ENCODE results near the gene KCNH8.

The KCNH8 gene

GRCh38 chr3:19543212-19543841 lies 395.0 kb downstream of the KCNH8 start:
- Histone ChIP-seq H3K9me3 (ENCODE audit: low read depth, low read length) (no peaks in the 10 kb centered on the region), H3K9ac (ENCODE audit: insufficient read length) (no peak overlapping the region), H3K4me3 (no peak overlapping the region), H3K27ac (no peak overlapping the region), H3K36me3 (ENCODE audit: insufficient read depth, low read length) (no peaks in the 10 kb centered on the region)
- no peak for TF ChIP-seq POLR2AphosphoS5 (IDR thresholded peaks at IDR 0.05; ENCODE audit: borderline replicate concordance, low read depth, low read length)
- TF ChIP-seq EZH2 (IDR thresholded peaks at IDR 0.05): no peak
- TF ChIP-seq FOXP2 (optimal IDR thresholded peaks at IDR 0.05; ENCODE audit: control extremely low read depth, extremely low read length, insufficient read depth): no peak
- no peak for DNase-seq (ENCODE audit: low read depth, low spot score)

GRCh38 chr3:19547665-19548464 lies 399.6 kb downstream of the KCNH8 start:
- Histone ChIP-seq H3K36me3 (ENCODE audit: insufficient read depth, low read length) (no peaks in the 10 kb centered on the region), H3K9me3 (ENCODE audit: low read depth, low read length) (no peaks in the 10 kb centered on the region), H3K9ac (ENCODE audit: insufficient read length) (no peak overlapping the region), H3K4me3 (no peak overlapping the region), H3K27ac (no peak overlapping the region)
- no peak for DNase-seq (ENCODE audit: low read depth, low spot score)
- no peak for TF ChIP-seq POLR2AphosphoS5 (IDR thresholded peaks at IDR 0.05; ENCODE audit: borderline replicate concordance, low read depth, low read length)
- no peak for TF ChIP-seq FOXP2 (optimal IDR thresholded peaks at IDR 0.05; ENCODE audit: control extremely low read depth, extremely low read length, insufficient read depth)
- no peak for TF ChIP-seq EZH2 (IDR thresholded peaks at IDR 0.05)

GRCh38 chr3:19559724-19560442 lies 411.6 kb downstream of the KCNH8 start:
- Histone ChIP-seq H3K9ac (ENCODE audit: insufficient read length) (no peak overlapping the region), H3K27ac (no peak overlapping the region), H3K9me3 (ENCODE audit: low read depth, low read length) (no peaks in the 10 kb centered on the region), H3K4me3 (no peak overlapping the region), H3K36me3 (ENCODE audit: insufficient read depth, low read length) (no peaks in the 10 kb centered on the region)
- no peak for DNase-seq (ENCODE audit: low read depth, low spot score)
- TF ChIP-seq FOXP2 (optimal IDR thresholded peaks at IDR 0.05; ENCODE audit: control extremely low read depth, extremely low read length, insufficient read depth): no peak
- no peak for TF ChIP-seq POLR2AphosphoS5 (IDR thresholded peaks at IDR 0.05; ENCODE audit: borderline replicate concordance, low read depth, low read length)

GRCh38 chr3:19573644-19574043 lies 425.3 kb downstream of the KCNH8 start:
- TF ChIP-seq POLR2AphosphoS5 (IDR thresholded peaks at IDR 0.05; ENCODE audit: borderline replicate concordance, low read depth, low read length) (no peak), EZH2 (IDR thresholded peaks at IDR 0.05) (no peak), FOXP2 (optimal IDR thresholded peaks at IDR 0.05; ENCODE audit: control extremely low read depth, extremely low read length, insufficient read depth) (no peak)
- H3K27ac ChIP-seq: no peak overlapping the region
- no peaks in the 10 kb centered on the region for H3K36me3 ChIP-seq (ENCODE audit: insufficient read depth, low read length)
- no peak for DNase-seq (ENCODE audit: low read depth, low spot score)
- H3K4me3 ChIP-seq: no peak overlapping the region
- H3K9ac ChIP-seq (ENCODE audit: insufficient read length): no peak overlapping the region
- no peaks in the 10 kb centered on the region for H3K9me3 ChIP-seq (ENCODE audit: low read depth, low read length)

GRCh38 chr3:19574268-19574667 lies 426.0 kb downstream of the KCNH8 start:
- H3K27ac ChIP-seq: no peak overlapping the region
- no peak for DNase-seq (ENCODE audit: low read depth, low spot score)
- TF ChIP-seq FOXP2 (optimal IDR thresholded peaks at IDR 0.05; ENCODE audit: control extremely low read depth, extremely low read length, insufficient read depth) (no peak), EZH2 (IDR thresholded peaks at IDR 0.05) (no peak), POLR2AphosphoS5 (IDR thresholded peaks at IDR 0.05; ENCODE audit: borderline replicate concordance, low read depth, low read length) (no peak)
- H3K4me3 ChIP-seq: no peak overlapping the region
- no peak overlapping the region for H3K9ac ChIP-seq (ENCODE audit: insufficient read length)
- H3K9me3 ChIP-seq (ENCODE audit: low read depth, low read length): no peaks in the 10 kb centered on the region
- H3K36me3 ChIP-seq (ENCODE audit: insufficient read depth, low read length): no peaks in the 10 kb centered on the region

GRCh38 chr3:19576343-19576742 lies 428.0 kb downstream of the KCNH8 start:
- H3K27ac ChIP-seq: no peak overlapping the region
- no peaks in the 10 kb centered on the region for H3K36me3 ChIP-seq (ENCODE audit: insufficient read depth, low read length)
- DNase-seq (ENCODE audit: low read depth, low spot score): no peak
- H3K9ac ChIP-seq (ENCODE audit: insufficient read length): no peak overlapping the region
- no peak for TF ChIP-seq POLR2AphosphoS5 (IDR thresholded peaks at IDR 0.05; ENCODE audit: borderline replicate concordance, low read depth, low read length)
- no peak for TF ChIP-seq FOXP2 (optimal IDR thresholded peaks at IDR 0.05; ENCODE audit: control extremely low read depth, extremely low read length, insufficient read depth)
- no peak overlapping the region for H3K4me3 ChIP-seq
- H3K9me3 ChIP-seq (ENCODE audit: low read depth, low read length): no peaks in the 10 kb centered on the region
